KOPT-K1 (cell line): ENCODE data around the gene ZNF366.

Experiments used
- H3K27ac ChIP-seq: fragments of 200-600 bp; sonication (generic); 2 replicates; pipeline ENCODE4 v1.5.1; 2016; ENCODE audit warnings: antibody characterized with exemption, mild to moderate bottlenecking, low read depth, low read length; ENCODE audit not compliant: poor library complexity, severe bottlenecking
- H3K36me3 ChIP-seq: fragments of 200-600 bp; sonication (generic); 2 replicates; pipeline ENCODE4 v1.5.1; 2017; ENCODE audit warnings: antibody characterized with exemption, mild to moderate bottlenecking, low read length, moderate library complexity; ENCODE audit not compliant: insufficient read depth
- H3K9me3 ChIP-seq: fragments of 200-600 bp; sonication (generic); 2 replicates; pipeline ENCODE4 v1.5.1; 2017; ENCODE audit warnings: antibody characterized with exemption, low read length, mild to moderate bottlenecking; ENCODE audit not compliant: insufficient read depth, poor library complexity, severe bottlenecking

Gene ZNF366

GRCh38 chr5:72470826-72471225, 36.4 kb downstream of the ZNF366 start:
- H3K36me3 ChIP-seq, result no peaks in the 10 kb centered on the region
- H3K9me3 ChIP-seq, result peaks cover 4% of the 10 kb centered on the region
- H3K27ac ChIP-seq, result no peak overlapping the region

GRCh38 chr5:72468606-72469005, 38.6 kb downstream of the ZNF366 start:
- Histone ChIP-seq H3K36me3 (no peaks in the 10 kb centered on the region), H3K9me3 (peaks cover 4% of the 10 kb centered on the region), H3K27ac (no peak overlapping the region)

GRCh38 chr5:72468024-72468423, 39.2 kb downstream of the ZNF366 start:
- Histone ChIP-seq H3K9me3 (peaks cover 4% of the 10 kb centered on the region), H3K36me3 (no peaks in the 10 kb centered on the region), H3K27ac (no peak overlapping the region)

GRCh38 chr5:72467461-72467860, 39.7 kb downstream of the ZNF366 start:
- H3K9me3 ChIP-seq, result peaks cover 4% of the 10 kb centered on the region
- no peak overlapping the region for H3K27ac ChIP-seq
- no peaks in the 10 kb centered on the region for H3K36me3 ChIP-seq

- Histone ChIP-seq H3K36me3 (no peaks in the 10 kb centered on the region), H3K27ac (no peak overlapping the region), H3K9me3 (peaks cover 4% of the 10 kb centered on the region)
Measured at GRCh38 chr5:72465601-72466563, 41.3 kb downstream of the ZNF366 start.

- Histone ChIP-seq H3K27ac (no peak overlapping the region), H3K9me3 (no peaks in the 10 kb centered on the region), H3K36me3 (no peaks in the 10 kb centered on the region)
Measured at GRCh38 chr5:72465066-72465465, 42.1 kb downstream of the ZNF366 start.

GRCh38 chr5:72464071-72464470, 43.1 kb downstream of the ZNF366 start:
- Histone ChIP-seq H3K36me3 (no peaks in the 10 kb centered on the region), H3K9me3 (no peaks in the 10 kb centered on the region), H3K27ac (no peak overlapping the region)

- no peak overlapping the region for H3K27ac ChIP-seq
- no peaks in the 10 kb centered on the region for H3K36me3 ChIP-seq
- no peaks in the 10 kb centered on the region for H3K9me3 ChIP-seq
Measured at GRCh38 chr5:72463449-72464052, 43.7 kb downstream of the ZNF366 start.

- Histone ChIP-seq H3K36me3 (no peaks in the 10 kb centered on the region), H3K9me3 (no peaks in the 10 kb centered on the region), H3K27ac (no peak overlapping the region)
Measured at GRCh38 chr5:72460413-72460812, 46.8 kb downstream of the ZNF366 start.

- H3K27ac ChIP-seq, result no peak overlapping the region
- H3K36me3 ChIP-seq, result no peaks in the 10 kb centered on the region
- no peaks in the 10 kb centered on the region for H3K9me3 ChIP-seq
Measured at GRCh38 chr5:72459913-72460312, 47.3 kb downstream of the ZNF366 start.

- Histone ChIP-seq H3K36me3 (no peaks in the 10 kb centered on the region), H3K9me3 (no peaks in the 10 kb centered on the region), H3K27ac (no peak overlapping the region)
Measured at GRCh38 chr5:72459089-72459661, 48.0 kb downstream of the ZNF366 start.

- no peaks in the 10 kb centered on the region for H3K9me3 ChIP-seq
- H3K27ac ChIP-seq, result no peak overlapping the region
- no peaks in the 10 kb centered on the region for H3K36me3 ChIP-seq
Measured at GRCh38 chr5:72458407-72458806, 48.8 kb downstream of the ZNF366 start.

- no peaks in the 10 kb centered on the region for H3K36me3 ChIP-seq
- H3K9me3 ChIP-seq, result no peaks in the 10 kb centered on the region
- H3K27ac ChIP-seq, result no peak overlapping the region
Measured at GRCh38 chr5:72457491-72457890, 49.7 kb downstream of the ZNF366 start.

- Histone ChIP-seq H3K36me3 (no peaks in the 10 kb centered on the region), H3K9me3 (no peaks in the 10 kb centered on the region), H3K27ac (no peak overlapping the region)
Measured at GRCh38 chr5:72456391-72457074, 50.7 kb downstream of the ZNF366 start.

GRCh38 chr5:72455476-72455875, 51.7 kb downstream of the ZNF366 start:
- Histone ChIP-seq H3K9me3 (no peaks in the 10 kb centered on the region), H3K36me3 (no peaks in the 10 kb centered on the region), H3K27ac (no peak overlapping the region)
